Endodermal cell (in vitro differentiated cells): ENCODE results near the gene BMAL2. TPM values are rescaled to one million over a fixed set of nuclear protein-coding genes. Genes with fewer than 3 reads are reported as not detected.

Experiments used
- DNase-seq: peaks from one replicate; pipeline ENCODE4 v3.0.0-alpha.2; 2017
- H3K27ac ChIP-seq: 2 replicates; pipeline ENCODE4 v1.5.1; 2013; ENCODE audit warnings: mild to moderate bottlenecking, low read depth, low read length, moderate library complexity
- H3K27me3 ChIP-seq: 2 replicates; pipeline ENCODE4 v1.6.1; 2013; ENCODE audit warnings: mild to moderate bottlenecking, low read length, moderate library complexity; ENCODE audit not compliant: insufficient read depth, control insufficient read depth, poor library complexity, severe bottlenecking
- H3K36me3 ChIP-seq: 2 replicates; pipeline ENCODE4 v1.7.0; 2013; ENCODE audit warnings: mild to moderate bottlenecking, low read length, moderate library complexity; ENCODE audit not compliant: control insufficient read depth, insufficient read depth
- H3K4me1 ChIP-seq: one replicate; pipeline ENCODE4 v1.7.0; 2013; ENCODE audit warnings: low read length; ENCODE audit not compliant: control insufficient read depth, insufficient read depth
- H3K4me3 ChIP-seq: 2 replicates; pipeline ENCODE4 v1.5.1; 2013; ENCODE audit warnings: mild to moderate bottlenecking, low read length, moderate library complexity
- H3K9ac ChIP-seq: 2 replicates; pipeline ENCODE4 v1.6.1; 2013; ENCODE audit warnings: mild to moderate bottlenecking, low read length, moderate library complexity; ENCODE audit not compliant: poor library complexity, severe bottlenecking; ENCODE audit errors: extremely low read depth
- H3K9me3 ChIP-seq: 2 replicates; pipeline ENCODE4 v1.6.1; 2013; ENCODE audit warnings: mild to moderate bottlenecking, low read length, moderate library complexity; ENCODE audit not compliant: control insufficient read depth
- H3K27ac Mint-ChIP-seq: 2 replicates; pipeline ENCODE4 v1.8.0; 2020; ENCODE audit warnings: mixed read lengths
- H3K27me3 Mint-ChIP-seq: 2 replicates; pipeline ENCODE4 v1.8.0; 2021; ENCODE audit warnings: mild to moderate bottlenecking, mixed read lengths; ENCODE audit not compliant: insufficient read depth
- H3K36me3 Mint-ChIP-seq: 2 replicates; pipeline ENCODE4 v1.8.0; 2020; ENCODE audit warnings: low read depth, mixed read lengths
- H3K4me1 Mint-ChIP-seq: 2 replicates; pipeline ENCODE4 v1.8.0; 2020; ENCODE audit warnings: mixed read lengths
- H3K4me3 Mint-ChIP-seq: 2 replicates; pipeline ENCODE4 v1.8.0; 2020; ENCODE audit warnings: mild to moderate bottlenecking, moderate library complexity, mixed read lengths
- H3K9me3 Mint-ChIP-seq: 2 replicates; pipeline ENCODE4 v1.8.0; 2020; ENCODE audit warnings: mild to moderate bottlenecking, mixed read lengths
- CTCF ChIP-seq: fragments of 200-600 bp; sonication (generic); conservative IDR thresholded peaks from 2 replicates; pipeline ENCODE4 v1.5.0; 2021; ENCODE audit warnings: antibody characterized with exemption, mild to moderate bottlenecking
- WGBS, 2 experiments: methylation state at CpG; one replicate each; pipeline versions ENCODE4 v1.1.5 to v1.1.7; 2013; ENCODE audit warnings: missing lambda C conversion rate in 2 of 2, mixed read lengths in 1 of 2; ENCODE audit not compliant: insufficient coverage in 1 of 2, insufficient read length in 1 of 2; 5-methylcytosine and 5-hydroxymethylcytosine counted together
- total RNA-seq, 2 donors: library from RNA; stranded (reverse); fragmentation: NEBNext Ultra II Directional in 1 of 2; extraction: Animal tissue kit (Norgen Biotek cat#: 25700) in 1 of 2; gene quantifications; 2 replicates in 1 of 2; 3 replicates in 1 of 2; pipeline ENCODE4 v1.2.1, GENCODE V29; 2021

The BMAL2 gene
- total RNA-seq, 2 donors from 2014 or later = 20.3 to 31.0 TPM

DNA sequence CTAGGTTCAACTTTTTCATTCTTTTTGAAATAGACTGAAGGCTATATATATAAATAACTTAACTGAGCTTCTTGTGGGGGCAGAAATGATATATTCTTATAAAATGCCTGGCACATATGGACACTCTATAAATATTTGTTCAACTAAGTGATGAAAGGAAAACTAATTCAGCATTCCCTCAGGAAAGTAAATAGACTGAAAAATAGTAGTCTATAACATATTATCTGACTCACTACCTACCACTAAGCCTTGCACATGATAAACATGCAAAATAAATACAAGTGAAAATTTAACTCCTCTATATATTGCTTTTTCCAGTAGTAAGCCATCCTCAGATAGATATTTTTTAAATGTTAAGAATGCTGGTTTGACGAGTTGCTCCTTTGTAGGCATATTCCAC, 15.7 kb upstream of the BMAL2 start:
- Mint-ChIP-seq H3K4me3 (no peak overlapping the region), H3K36me3 (peaks cover 65% of the 10 kb centered on the region), H3K4me1 (peaks cover 8% of the 10 kb centered on the region), H3K27me3 (no peaks in the 10 kb centered on the region), H3K27ac (no peak overlapping the region), H3K9me3 (no peaks in the 10 kb centered on the region)
- H3K27ac ChIP-seq = no peak overlapping the region
- no peak for TF ChIP-seq CTCF
- H3K4me3 ChIP-seq = no peak overlapping the region
- no peaks in the 10 kb centered on the region for H3K9me3 ChIP-seq
- H3K27me3 ChIP-seq = no peaks in the 10 kb centered on the region
- no peak overlapping the region for H3K9ac ChIP-seq
- H3K36me3 ChIP-seq = peaks cover 63% of the 10 kb centered on the region
- no peak for DNase-seq
- 88 to 89% methylated on average over 1 of the region's 1 CpG for WGBS, 2 experiments
- no peaks in the 10 kb centered on the region for H3K4me1 ChIP-seq

GRCh38 chr12:27319409-27319808, 13.2 kb upstream of the BMAL2 start:
- WGBS, 2 experiments = 80% methylated on average over 1 of the region's 1 CpG; no CpG with 5 or more reads in 1 of the 2 experiments
- Histone ChIP-seq H3K36me3 (peaks cover 73% of the 10 kb centered on the region), H3K9me3 (no peaks in the 10 kb centered on the region), H3K4me1 (no peaks in the 10 kb centered on the region), H3K27ac (no peak overlapping the region), H3K4me3 (no peak overlapping the region), H3K9ac (no peak overlapping the region), H3K27me3 (no peaks in the 10 kb centered on the region)
- peaks cover 58% of the 10 kb centered on the region for H3K36me3 Mint-ChIP-seq
- no peak overlapping the region for H3K4me3 Mint-ChIP-seq
- H3K4me1 Mint-ChIP-seq = peaks cover 8% of the 10 kb centered on the region
- H3K27ac Mint-ChIP-seq = no peak overlapping the region
- no peak for DNase-seq
- TF ChIP-seq CTCF = no peak
- no peaks in the 10 kb centered on the region for H3K9me3 Mint-ChIP-seq
- no peaks in the 10 kb centered on the region for H3K27me3 Mint-ChIP-seq

DNA sequence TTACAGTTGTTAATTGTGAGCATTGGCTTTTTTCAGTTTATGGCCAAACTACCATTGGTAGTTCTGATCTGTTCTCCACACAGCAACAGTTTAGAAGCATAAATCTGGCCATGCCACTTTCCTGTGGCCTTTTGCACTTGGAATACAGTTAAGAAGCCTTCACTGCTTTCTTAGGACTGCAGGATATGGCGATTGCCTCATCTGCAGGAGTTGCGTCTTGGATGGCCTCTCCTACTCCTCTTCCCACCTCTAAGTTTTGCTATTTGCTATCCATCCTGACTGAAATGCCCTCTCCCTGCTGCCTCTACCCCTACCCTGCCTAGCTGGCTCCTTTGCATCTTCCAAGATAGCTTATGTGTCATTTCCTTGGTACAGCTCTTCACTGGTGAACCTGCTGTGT, 12.8 kb upstream of the BMAL2 start:
- 82 to 96% methylated on average over 2 of the region's 2 CpGs for WGBS, 2 experiments
- Histone ChIP-seq H3K36me3 (peaks cover 70% of the 10 kb centered on the region), H3K4me1 (no peaks in the 10 kb centered on the region), H3K9me3 (no peaks in the 10 kb centered on the region), H3K4me3 (no peak overlapping the region), H3K27ac (no peak overlapping the region), H3K9ac (no peak overlapping the region), H3K27me3 (no peaks in the 10 kb centered on the region)
- no peak for TF ChIP-seq CTCF
- peaks cover 53% of the 10 kb centered on the region for H3K36me3 Mint-ChIP-seq
- H3K27me3 Mint-ChIP-seq = no peaks in the 10 kb centered on the region
- H3K4me3 Mint-ChIP-seq = no peak overlapping the region
- H3K9me3 Mint-ChIP-seq = no peaks in the 10 kb centered on the region
- DNase-seq = peak; percentile 54
- H3K27ac Mint-ChIP-seq = no peak overlapping the region
- H3K4me1 Mint-ChIP-seq = peaks cover 7% of the 10 kb centered on the region
